Activated CD4-positive, alpha-beta T cell treated with anti-CD3 and anti-CD28 coated beads for 4 hours (primary cell): ENCODE data around the gene PPP1R3G.
"Not testable (repeated sequence)": the region's sequence is repeated elsewhere in the genome, so short reads cannot be mapped to it uniquely, and the experiment has no call there.

Experiments used
- DNase-seq, 2 donors: peaks; one replicate each; pipeline ENCODE4 v3.0.0-alpha.2; 2020

PPP1R3G gene

DNA sequence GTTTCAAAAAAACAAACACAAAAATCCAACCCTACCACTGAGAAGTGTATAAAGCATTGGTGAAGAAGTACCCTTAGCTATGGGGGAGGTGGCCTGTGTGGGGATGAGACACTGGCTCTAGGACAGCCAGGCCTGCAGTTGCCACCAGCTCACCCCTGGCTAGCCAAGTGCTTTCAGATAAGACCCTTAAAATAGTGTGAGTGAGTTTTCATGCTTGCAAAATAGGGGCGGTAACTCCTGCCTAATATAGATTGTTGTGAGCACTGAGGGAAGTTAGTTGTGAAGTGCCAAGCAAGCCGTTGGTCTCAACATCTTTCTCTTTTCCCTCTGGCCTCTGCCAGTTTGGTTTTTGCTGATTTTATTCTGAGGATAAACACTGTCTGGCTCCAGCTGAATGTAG, 11.3 kb downstream of the PPP1R3G start:
- DNase-seq: no peak

DNA sequence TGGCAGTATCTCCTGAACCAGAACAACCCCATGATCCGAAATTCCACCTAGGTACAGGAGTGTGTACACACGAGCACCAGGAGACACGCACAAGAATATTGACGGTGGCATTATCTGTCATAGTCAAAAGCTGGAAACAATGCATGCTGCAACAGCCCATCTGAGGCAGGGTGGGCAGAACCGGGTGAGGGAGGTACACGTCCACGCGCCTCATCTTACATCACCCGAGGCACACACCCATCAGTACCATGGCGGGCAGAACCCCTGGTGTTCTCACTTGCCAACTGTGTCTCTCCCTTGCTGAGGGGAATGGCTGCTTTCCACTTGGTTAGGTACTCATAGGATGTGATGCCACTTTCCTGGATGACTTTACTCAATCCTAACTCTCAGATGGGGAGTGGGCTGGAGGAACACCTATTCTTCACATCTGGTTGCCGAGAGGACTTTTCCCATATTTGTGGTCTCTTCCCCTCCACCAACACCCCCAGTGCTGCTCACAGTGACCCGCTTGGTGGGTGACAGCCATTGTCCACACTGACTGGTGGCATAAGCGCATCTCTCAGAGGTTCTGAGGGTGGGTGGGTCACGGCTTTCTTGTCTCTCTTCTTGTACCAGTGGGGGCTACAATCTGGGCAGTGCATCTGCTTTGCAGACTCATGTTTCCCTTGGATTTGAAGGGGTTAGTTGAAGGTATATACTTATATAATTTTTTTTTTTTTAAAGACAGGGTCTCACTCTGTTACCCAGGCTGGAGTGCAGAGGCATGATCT, 13.5 kb downstream of the PPP1R3G start:
- no peak for DNase-seq

DNA sequence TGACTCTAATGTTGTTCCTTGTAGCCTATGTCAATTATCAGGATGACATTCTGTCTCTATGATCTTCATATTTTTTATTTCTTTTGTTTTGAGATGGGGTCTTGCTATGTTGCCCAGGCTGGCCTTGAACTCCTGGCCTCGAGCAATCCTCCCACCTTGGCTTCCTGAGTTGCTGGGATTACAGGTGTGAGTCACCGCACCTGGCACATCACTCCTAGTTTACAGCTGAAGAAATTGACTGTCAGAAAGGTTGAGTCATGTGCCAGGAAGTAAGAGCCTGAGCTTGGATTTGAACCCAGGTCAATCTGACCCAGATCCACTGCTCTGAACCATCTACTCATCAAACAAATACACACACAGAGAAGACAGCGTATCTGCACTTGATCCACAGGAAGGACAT, 14.4 kb downstream of the PPP1R3G start:
- DNase-seq: no peak

DNA sequence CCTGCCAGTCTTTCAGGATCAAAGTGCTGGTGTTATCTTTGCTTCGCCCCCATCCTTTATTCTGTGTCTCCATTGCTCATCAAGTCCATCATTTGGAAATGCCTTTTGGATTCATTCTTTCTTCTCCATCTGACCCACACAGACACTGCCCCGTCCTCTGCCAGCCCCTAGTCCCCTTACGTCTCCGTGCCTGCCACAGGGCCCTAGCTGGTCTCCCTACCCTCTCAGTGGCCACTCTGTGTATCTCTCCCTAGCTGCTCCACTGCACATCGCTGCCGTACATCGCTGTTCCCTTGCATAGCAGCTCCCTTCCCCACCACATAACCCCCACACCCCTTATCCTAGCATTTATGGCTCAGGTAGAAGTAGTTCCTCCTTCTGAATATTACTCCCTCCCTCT, 15.7 kb downstream of the PPP1R3G start:
- DNase-seq: no peak

DNA sequence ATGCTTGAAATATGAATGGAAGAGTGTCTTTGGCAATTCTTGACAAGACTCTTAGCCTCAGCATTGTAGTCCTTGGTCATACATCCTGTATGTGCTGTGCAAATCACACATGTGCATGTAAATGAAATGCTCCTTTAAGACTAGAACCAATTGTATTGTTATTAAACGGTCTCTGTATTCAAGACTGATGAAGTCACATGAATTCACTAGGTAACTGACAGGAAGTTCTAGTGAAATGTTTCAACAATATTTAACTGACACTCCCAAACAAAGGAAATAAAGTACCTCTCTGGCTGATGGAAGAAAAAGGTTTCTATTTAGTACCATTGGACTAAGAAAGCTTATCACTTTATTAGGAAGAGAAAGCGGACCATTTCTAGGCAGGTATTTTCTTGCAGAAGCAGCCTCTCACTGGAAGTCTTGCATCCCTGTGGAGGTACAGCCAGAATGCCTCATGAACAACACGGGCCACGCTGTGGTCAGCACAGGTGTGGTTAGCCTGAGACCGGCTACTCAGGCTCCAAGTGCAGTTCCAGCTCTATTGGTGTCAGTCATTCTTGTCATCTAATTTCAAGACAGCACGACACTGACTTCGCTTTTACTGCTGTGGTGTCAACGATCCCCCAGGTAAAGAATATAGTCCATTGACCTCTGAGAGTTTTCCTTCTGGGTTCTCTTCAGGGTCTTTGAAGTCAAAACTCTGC, 17.3 kb downstream of the PPP1R3G start:
- DNase-seq: no peak

DNA sequence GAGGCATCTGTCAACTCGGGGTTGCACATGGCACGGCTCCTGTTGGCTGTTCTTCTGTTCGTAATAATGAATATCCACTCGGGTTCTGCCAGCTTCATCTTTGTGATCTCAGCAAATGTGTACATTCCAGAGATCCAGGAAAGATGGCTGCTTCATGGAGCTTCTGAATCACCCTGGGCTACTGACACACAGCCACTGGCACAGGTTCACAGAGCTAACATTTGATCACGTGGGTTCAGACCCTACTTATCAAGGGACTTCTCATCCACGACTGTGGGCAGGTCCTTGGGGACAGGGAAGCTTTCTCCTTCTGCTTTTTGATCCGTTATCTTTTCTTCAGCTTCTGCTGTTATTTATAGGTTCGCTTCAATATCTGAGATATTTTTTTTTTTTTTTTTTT, 18.1 kb downstream of the PPP1R3G start:
- no peak for DNase-seq

DNA sequence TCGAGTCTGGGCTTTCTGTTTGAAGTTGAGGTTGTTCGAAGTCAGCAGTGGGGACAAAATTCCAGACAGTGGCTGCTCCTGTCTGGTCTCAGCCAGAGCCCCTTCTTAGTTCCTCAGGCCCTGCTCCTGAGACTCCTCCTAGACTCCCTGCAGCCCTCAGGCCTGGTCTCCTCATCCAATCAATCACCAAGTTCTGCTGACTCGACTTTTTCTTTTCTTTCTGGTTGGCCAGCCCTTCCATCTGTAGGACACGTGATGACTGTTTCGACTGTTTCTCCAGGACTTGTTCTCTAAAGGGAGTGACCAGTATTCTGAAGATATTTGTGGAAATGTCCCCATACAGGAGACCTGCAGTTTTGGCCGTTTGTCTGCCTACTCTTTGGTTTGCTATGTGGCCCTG, 19.5 kb downstream of the PPP1R3G start:
- DNase-seq: no peak

DNA sequence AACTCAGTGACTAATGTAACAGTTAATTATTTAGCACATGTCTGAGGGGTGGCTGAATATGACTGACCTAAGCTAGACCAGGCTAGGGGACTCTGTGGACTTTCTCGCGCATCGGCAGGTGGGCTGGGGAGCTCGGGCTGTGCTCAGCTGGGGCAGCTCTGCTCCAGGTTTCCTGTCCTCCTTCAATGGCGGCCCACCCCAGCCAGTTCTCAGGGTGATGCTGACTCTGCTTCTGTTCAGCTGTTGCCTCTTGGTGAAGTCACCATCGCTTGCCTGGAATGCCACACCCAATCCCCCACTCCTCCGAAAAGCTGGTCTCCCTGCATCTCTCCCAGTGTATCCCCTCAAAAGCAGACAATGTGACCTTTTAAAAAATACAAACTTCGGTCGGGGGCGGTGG, 20.0 kb downstream of the PPP1R3G start:
- DNase-seq: no peak

DNA sequence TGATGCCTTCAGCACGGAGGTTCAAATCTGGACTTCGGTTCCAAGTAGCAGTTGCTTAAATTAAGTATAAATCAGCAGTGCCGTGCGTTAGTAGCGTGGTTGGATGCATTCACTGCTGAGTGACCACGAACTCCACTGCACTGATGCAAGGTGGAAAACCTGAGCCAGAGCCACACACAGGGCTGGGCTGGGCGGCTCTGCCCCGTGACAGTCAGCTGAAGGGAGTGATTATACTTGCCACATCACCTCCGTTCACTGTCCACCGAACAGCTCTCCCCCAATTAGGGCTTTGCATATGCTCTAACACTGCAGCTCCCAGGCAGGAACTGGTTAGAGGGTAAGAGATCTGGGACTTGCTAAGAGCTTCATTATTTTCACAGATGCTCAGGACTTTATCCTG, 22.2 kb downstream of the PPP1R3G start:
- DNase-seq: no peak

DNA sequence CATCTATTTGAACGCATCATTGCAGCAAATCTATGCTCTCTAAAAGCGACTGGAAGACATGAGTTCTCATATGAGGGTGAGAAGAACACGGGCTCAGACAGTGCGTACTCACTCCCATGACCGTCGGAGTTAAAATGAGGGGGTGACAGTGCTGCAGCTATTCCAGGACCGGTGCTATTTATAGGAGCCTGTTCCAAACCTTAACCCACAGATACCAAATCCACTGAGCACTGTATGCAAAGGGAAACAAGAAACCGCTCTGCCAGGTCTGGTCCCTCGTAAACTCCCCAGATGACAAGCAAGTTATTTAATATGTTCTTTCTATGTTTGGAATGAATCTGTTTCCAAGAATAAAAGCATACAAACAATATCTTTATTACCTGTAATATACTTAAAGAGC, 22.9 kb downstream of the PPP1R3G start:
- DNase-seq: no peak

DNA sequence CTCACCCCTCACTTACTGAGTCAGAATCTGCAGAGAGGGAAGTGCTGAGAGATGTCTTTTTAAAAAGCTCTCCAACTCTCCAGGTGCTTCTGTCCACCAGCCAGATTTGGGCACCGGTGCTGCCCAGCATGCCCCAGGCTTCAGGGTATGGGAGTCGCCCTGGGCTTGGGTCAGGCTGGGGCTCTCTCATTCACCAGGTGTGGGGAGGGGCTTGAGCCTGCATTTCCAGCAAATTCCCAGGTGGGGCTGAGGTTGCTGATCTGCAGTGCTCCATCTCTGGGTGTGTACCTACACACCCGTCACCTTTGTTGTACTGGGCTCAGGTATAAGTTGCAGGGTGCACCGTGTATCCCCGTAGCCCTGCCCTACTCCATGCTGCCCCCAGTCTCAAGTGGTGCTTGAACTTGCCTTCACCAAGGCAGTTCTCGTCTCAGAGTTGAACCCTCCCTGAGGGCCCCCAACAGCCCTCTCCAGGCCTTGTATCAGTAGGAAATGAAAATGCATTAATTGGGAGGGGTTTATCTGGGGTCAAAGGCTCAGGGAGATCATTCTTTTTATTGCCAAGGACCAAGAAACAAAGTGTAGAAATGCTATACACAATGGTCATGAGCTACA, 23.5 kb downstream of the PPP1R3G start:
- no peak for DNase-seq

DNA sequence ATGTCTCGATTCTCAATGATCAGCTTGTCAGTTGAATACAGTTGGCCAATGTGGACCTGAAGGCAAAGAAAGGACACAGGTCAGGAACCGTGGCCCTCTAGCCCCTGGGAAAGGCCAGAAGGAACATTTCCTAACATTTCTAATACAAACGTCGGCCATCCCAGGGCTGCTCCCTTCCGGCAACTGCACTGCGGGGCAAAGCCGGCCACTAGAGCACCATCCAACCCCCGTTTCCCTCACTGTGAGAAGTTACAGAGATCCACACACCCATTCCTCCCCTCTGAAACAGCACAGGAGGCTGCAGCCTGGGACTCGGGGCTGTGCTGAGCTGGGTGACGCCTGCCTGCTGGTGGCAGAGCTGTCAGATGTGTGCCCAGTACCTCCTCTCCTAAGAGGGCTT, 24.3 kb downstream of the PPP1R3G start:
- DNase-seq: no peak

DNA sequence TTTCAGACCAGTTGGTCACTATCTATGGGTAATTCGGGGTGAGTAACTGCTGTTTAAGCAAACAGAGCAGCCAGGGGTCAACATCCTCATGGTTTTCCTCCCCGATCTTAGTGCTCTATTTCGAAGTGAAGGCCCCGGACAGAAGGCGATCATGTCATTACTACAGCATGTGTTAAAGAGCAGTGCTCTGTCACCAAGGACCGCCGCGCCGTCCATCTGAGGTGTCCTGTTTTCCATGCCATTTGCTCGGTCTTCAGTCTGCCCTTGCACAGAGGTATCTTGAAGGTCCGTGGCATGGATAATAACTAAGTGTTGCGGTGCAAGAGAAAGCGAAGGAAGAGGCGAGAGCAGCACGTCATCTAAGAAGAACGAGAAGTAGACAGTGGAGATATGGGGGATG, 25.1 kb downstream of the PPP1R3G start:
- no peak for DNase-seq

DNA sequence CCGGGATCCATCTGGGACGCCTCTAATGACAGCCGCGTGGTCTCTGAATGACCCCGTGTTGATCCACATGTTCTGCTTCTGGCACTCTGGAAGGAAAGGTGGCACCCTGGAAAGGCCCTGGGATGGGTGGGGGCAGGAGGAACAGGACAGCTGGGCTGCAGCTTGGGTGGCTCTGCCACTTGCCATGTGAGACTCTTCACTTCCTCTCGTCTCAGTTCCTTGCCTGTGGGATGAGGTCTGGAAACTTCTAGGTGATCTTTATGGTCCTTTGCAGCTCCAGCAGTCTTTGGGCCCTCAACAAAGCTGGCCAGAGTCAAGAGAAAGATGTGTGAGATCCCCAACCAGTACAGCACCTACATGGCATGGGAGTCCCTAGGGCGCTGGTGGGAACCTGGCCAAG, 26.5 kb downstream of the PPP1R3G start:
- no peak for DNase-seq

DNA sequence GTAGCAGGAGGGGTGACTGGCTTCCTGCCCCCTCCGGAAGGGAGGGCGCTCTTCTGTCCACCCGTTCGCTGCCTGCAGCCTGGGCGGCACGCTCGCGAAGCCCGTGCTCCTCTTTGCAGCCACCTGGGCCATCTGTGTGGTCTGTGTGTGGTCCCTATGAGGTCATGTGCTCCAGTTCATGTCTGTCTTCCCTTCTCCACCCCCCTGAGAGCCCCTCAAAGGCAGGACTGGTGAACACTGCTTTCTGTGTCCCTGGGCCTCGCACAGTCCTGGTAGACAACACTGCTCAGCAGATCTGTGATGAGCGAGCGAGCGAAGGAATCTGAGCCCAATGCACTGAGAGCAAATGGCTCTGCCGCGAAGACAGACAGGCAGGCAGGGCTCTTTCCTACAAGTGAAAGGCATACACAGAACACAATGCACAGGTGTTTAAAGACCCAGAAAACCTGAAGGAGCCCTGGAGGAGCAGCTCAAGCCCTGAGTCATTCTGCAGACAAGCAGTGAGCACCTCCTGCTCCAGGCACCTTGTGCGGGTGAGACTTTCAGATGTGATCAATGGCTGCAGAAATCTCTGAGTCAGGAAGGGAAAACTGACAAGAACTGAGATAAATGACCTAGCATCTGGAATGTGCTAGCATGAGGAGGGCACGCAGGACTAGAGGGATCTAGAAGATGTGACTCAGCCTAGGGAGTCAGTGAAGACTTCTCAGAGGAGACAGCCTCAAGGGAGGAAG, 27.1 kb downstream of the PPP1R3G start:
- no peak for DNase-seq

DNA sequence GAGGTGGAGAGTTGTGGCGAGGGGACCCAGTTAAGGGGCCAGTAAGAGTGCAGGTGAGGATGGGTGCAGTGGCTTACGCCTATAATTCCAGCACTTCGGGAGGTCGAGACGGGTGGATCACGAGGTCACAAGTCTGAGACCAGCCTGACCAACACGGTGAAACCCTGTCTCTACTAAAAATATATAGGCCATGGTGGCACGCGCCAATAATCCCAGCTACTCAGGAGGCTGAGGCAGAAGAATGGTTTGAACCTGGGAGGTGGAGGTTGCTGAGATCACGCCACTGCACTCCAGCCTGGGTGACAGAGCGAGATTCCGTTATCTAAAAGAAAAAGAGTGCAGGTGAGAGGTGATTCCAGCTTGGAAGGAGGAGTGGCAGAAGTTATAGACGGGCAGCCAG, 28.0 kb downstream of the PPP1R3G start:
- no peak for DNase-seq

DNA sequence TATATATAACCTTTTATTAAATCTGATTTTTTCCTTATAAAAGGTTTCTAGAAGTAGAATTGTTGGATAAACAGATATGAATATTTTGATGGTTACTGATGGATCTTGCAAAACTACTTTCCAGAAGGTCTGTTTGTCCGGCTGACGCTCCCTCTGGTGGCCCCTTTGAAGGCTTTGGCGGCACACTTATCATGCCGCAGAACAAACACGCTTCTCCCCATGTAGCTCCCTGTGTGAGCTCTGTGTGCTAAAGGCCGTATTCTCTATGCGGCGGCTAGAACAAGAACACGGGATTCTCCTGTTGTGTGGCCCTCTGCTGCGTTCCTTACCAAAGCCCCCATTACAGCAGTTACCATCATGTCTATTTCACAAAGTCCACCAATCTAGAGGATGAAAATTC, 30.0 kb downstream of the PPP1R3G start:
- DNase-seq: no peak

DNA sequence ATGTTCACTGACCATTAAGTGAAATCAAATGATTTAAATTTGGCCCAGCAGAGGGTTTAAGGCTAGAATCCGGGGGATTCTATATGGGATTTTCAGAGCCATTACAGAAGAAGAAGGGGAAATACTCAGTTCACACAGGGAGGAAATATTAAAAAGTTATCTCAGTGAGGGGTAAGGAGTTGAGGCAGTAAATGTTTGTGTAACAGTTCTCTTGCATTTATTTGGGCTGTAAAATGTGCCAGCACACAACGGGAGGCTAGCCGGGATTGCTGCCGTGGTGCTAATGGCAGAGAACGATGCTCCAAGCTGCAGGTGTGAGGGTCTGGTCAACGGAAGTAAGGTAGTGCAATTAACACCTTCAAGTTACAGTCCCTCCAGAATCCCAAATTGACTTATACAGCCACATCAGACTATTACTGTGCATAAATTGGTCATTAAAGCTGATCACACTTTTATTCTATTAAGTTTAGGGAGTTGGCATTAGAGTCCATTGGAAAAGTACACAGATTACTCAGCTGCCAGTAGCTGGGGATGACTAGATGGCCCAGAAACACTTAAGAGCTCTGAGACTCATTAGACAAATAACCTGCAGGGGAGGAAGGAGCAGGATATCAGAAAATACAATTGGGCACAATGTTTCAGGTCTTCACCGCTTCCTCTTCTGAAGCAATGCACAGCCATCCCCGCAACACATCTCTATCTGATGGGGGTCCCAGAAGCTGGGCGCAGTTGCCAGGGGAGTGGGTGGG, 31.3 kb downstream of the PPP1R3G start:
- no peak for DNase-seq

DNA sequence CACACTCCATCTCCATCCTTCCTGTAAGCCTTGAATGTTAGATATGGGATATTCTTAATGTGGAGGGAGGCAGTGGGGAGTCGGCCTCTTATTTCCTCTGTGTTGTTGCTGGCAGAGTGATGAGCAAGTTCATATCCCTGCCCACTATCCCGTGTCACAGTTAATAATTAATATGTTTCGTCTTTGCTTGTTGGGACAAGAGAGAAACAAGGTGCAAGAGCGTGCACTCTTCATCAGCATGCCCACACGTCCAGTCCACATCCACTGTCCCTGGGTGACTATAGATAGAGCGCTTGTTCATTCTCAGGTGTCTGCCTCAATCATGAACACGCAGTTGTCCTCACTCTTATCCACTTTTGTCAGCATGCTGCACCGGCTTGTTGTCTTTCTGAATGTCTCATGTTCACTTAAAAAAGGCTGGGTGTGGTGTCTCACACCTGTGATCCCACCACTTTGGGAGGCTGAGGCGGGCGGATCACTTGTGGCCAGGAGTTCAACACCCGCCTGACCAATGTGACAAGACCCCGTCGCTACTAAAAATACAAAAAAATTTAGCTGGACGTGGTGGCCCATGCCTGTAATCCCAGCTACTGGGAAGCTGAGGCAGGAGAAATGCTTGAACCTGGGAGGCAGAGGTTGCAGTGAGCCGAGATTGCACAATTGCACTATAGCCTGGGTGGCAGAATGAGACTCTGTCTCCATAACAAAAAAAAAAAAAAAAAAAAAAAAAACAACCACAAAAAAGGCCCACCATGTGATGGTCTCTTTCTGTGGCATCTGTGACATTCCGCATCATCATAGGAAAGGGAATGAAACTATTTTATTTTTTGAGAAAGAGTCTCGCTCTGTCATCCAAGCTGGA, 34.2 kb downstream of the PPP1R3G start:
- no peak for DNase-seq

DNA sequence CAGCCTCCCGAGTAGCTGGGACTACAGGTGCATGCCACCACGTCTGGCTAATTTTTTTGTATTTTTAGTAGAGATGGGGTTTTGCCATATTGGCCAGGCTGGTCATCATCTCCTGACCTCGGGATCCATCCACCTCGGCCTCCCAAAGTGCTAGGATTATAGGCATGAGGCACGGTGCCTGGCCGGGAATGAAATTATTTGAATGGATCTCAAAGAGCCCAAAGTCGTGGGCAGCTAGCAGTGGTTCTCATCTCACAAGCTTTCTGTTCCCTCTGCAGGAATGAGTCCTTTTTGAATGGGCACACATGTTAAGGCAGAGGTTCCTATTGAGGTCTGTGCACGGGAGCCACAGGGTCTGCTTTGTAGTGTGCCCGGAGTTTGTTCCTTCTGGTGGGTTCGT, 34.9 kb downstream of the PPP1R3G start:
- no peak for DNase-seq

DNA sequence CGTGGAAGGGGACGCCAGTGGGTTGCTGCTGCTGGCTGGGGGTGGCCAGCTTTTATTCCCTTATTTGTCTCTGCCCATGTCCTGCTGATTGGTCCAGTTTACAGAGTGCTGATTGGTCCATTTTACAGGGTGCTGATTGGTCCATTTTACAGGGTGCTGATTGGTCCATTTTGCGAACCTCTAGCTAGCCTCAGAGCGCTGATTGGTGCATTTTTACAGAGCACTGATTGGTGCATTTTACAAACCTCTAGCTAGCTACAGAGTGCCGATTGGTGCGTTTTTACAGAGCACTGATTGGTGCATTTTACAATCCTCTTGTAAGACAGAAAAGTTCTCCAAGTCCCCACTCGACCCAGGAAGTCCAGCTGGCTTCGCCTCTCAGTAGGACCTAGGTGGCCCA, 35.4 kb downstream of the PPP1R3G start:
- DNase-seq: not testable (repeated sequence)

DNA sequence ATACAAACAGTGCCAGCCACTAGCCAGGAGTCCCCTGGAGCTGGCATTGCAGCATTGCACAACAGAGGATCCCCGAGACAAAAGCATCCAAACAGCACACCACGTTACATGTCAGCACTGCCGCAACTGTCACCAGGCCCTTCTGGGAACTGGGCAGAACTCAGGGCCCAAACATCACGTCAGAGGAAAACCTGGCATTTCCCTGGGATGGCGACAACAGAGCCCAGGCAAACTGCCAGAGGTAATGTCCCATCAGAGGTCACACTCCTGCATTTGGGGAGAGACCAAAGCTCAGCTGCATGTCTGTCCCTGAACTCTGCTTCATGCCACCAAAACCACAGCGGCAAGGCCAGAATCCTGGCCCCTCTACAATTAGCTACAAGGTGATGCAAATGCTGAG, 36.3 kb downstream of the PPP1R3G start:
- DNase-seq: no peak
